GM21528 (cell line): Measurements from ENCODE around the gene CMTM4.
"Not testable (repeated sequence)": the region's sequence is repeated elsewhere in the genome, so short reads cannot be mapped to it uniquely, and the experiment has no call there.

Source experiments
- ATAC-seq: cut with Tn5 transposase; IDR thresholded peaks from one replicate; pipeline ENCODE4 v1.9.1; 2021; ENCODE audit warnings: mild to moderate bottlenecking, moderate library complexity; ENCODE audit not compliant: unreplicated experiment, low FRiP score

CMTM4 gene

GRCh38 chr16:66649636-66650205, 46.8 kb downstream of the CMTM4 start:
- no peak for ATAC-seq

GRCh38 chr16:66649167-66649566, 47.4 kb downstream of the CMTM4 start:
- no peak for ATAC-seq

GRCh38 chr16:66647866-66648265, 48.7 kb downstream of the CMTM4 start:
- ATAC-seq, result no peak

GRCh38 chr16:66641387-66641786, 55.2 kb downstream of the CMTM4 start:
- no peak for ATAC-seq

- no peak for ATAC-seq
Measured at GRCh38 chr16:66640724-66641314, 55.7 kb downstream of the CMTM4 start.

- ATAC-seq, result no peak
Measured at GRCh38 chr16:66639091-66639885, 57.3 kb downstream of the CMTM4 start.

GRCh38 chr16:66637806-66638205, 58.7 kb downstream of the CMTM4 start:
- no peak for ATAC-seq

GRCh38 chr16:66636199-66636598, 60.3 kb downstream of the CMTM4 start:
- ATAC-seq, result no peak

- ATAC-seq, result no peak
Measured at GRCh38 chr16:66635406-66635805, 61.1 kb downstream of the CMTM4 start.

GRCh38 chr16:66634527-66635196, 61.9 kb downstream of the CMTM4 start:
- ATAC-seq, result no peak

- ATAC-seq, result not testable (repeated sequence)
Measured at GRCh38 chr16:66631558-66631957, 65.0 kb downstream of the CMTM4 start.

- not testable (repeated sequence) for ATAC-seq
Measured at GRCh38 chr16:66630561-66631260, 65.8 kb downstream of the CMTM4 start.

GRCh38 chr16:66629856-66630255, 66.7 kb downstream of the CMTM4 start:
- ATAC-seq, result no peak

- not testable (repeated sequence) for ATAC-seq
Measured at GRCh38 chr16:66627611-66628378, 68.7 kb downstream of the CMTM4 start.

GRCh38 chr16:66623755-66624154, 72.8 kb downstream of the CMTM4 start:
- ATAC-seq, result no peak

- no peak for ATAC-seq
Measured at GRCh38 chr16:66622863-66623262, 73.7 kb downstream of the CMTM4 start.

GRCh38 chr16:66621973-66622372, 74.6 kb downstream of the CMTM4 start:
- ATAC-seq, result no peak

- no peak for ATAC-seq
Measured at GRCh38 chr16:66620429-66620795, 76.1 kb downstream of the CMTM4 start.

GRCh38 chr16:66619534-66620428, 76.8 kb downstream of the CMTM4 start:
- ATAC-seq, result no peak
